GM18526 (cell line): Measurements from ENCODE around the gene C17orf67.

Source experiments
- POLR2A ChIP-seq: IDR thresholded peaks from 3 replicates; pipeline ENCODE4 v1.6.1; 2011; ENCODE audit not compliant: insufficient read length; ENCODE audit errors: extremely low read depth

The C17orf67 gene

GRCh38 chr17:56819431-56820145 is 14.1 kb downstream of the C17orf67 start:
- no peak for TF ChIP-seq POLR2A

- TF ChIP-seq POLR2A: no peak
These were observed 14.7 kb downstream of the C17orf67 start for GRCh38 chr17:56819030-56819429.

- TF ChIP-seq POLR2A: no peak
These were observed 16.7 kb downstream of the C17orf67 start for GRCh38 chr17:56817066-56817465.

GRCh38 chr17:56815711-56816110 is 18.0 kb downstream of the C17orf67 start:
- TF ChIP-seq POLR2A: no peak

GRCh38 chr17:56812901-56813388 is 20.8 kb downstream of the C17orf67 start:
- no peak for TF ChIP-seq POLR2A

GRCh38 chr17:56810891-56811775 is 22.6 kb downstream of the C17orf67 start:
- no peak for TF ChIP-seq POLR2A

- no peak for TF ChIP-seq POLR2A
These were observed 23.4 kb downstream of the C17orf67 start for GRCh38 chr17:56810343-56810742.

- no peak for TF ChIP-seq POLR2A
These were observed 23.9 kb downstream of the C17orf67 start for GRCh38 chr17:56809820-56810179.

- TF ChIP-seq POLR2A: no peak
These were observed 24.5 kb downstream of the C17orf67 start for GRCh38 chr17:56809106-56809819.

- TF ChIP-seq POLR2A: no peak
These were observed 25.2 kb downstream of the C17orf67 start for GRCh38 chr17:56808503-56808902.

- TF ChIP-seq POLR2A: no peak
These were observed 26.0 kb downstream of the C17orf67 start for GRCh38 chr17:56807723-56808122.

GRCh38 chr17:56806949-56807348 is 26.8 kb downstream of the C17orf67 start:
- no peak for TF ChIP-seq POLR2A

- no peak for TF ChIP-seq POLR2A
These were observed 29.3 kb downstream of the C17orf67 start for GRCh38 chr17:56804454-56804853.

GRCh38 chr17:56803071-56803470 is 30.6 kb downstream of the C17orf67 start:
- TF ChIP-seq POLR2A: no peak

- no peak for TF ChIP-seq POLR2A
These were observed 32.1 kb downstream of the C17orf67 start for GRCh38 chr17:56801459-56802178.

GRCh38 chr17:56798916-56799315 is 34.8 kb downstream of the C17orf67 start:
- TF ChIP-seq POLR2A: no peak

GRCh38 chr17:56796536-56796935 is 37.2 kb downstream of the C17orf67 start:
- no peak for TF ChIP-seq POLR2A
